Effector memory CD4-positive, alpha-beta T cell (primary cell): ENCODE data around the gene PPT2.
"Not testable (repeated sequence)": the region's sequence is repeated elsewhere in the genome, so short reads cannot be mapped to it uniquely, and the experiment has no call there.

Source experiments
- DNase-seq, 3 donors: peaks; one replicate each; pipeline ENCODE4 v3.0.0-alpha.2; 2020
- H3K27ac ChIP-seq: 2 replicates; pipeline ENCODE4 v1.7.0; 2013; ENCODE audit warnings: mild to moderate bottlenecking, low read length, moderate library complexity; ENCODE audit not compliant: insufficient read depth, poor library complexity, severe bottlenecking
- H3K27me3 ChIP-seq: replicated peaks from 2 replicates; pipeline ENCODE4 v1.7.0; 2013; ENCODE audit warnings: mild to moderate bottlenecking, low read length; ENCODE audit not compliant: insufficient read depth, control insufficient read depth, poor library complexity, severe bottlenecking
- H3K36me3 ChIP-seq: 2 replicates; pipeline ENCODE4 v1.7.0; 2013; ENCODE audit warnings: mild to moderate bottlenecking, low read length, moderate library complexity; ENCODE audit not compliant: control insufficient read depth, insufficient read depth
- H3K4me1 ChIP-seq: 2 replicates; pipeline ENCODE4 v1.7.0; 2013; ENCODE audit warnings: low read length, mild to moderate bottlenecking; ENCODE audit not compliant: control insufficient read depth, insufficient read depth, poor library complexity, severe bottlenecking
- H3K4me3 ChIP-seq: 2 replicates; pipeline ENCODE4 v1.7.0; 2013; ENCODE audit warnings: low read length, low read depth, mild to moderate bottlenecking; ENCODE audit not compliant: insufficient read depth, poor library complexity, severe bottlenecking
- H3K9me3 ChIP-seq: 2 replicates; pipeline ENCODE4 v1.7.0; 2013; ENCODE audit warnings: mild to moderate bottlenecking, low read length, moderate library complexity; ENCODE audit not compliant: control insufficient read depth

PPT2 gene

DNA sequence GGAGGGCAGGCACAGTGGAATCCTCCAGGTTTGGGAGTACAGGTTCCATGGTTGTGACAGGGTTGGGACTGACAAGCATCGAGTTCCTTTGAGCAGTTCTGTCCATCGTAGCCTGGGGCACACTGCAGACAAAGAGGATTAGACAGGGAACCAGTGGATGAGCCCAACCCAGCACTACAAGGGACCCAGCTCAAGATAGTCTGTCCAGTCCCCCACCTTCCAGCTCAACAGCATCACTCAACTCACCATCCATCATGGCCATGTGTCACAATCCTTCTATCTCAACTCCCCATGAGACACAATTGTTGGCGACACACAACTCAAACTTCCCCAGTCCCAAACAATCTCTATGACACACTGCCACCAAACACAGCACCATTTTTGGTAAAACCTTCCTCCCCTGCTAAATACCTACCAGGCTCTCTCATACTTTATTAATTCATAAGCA, 50.4 kb downstream of the PPT2 start:
- no peak overlapping the region for H3K4me3 ChIP-seq
- no peaks in the 10 kb centered on the region for H3K36me3 ChIP-seq
- DNase-seq: no peak
- H3K27ac ChIP-seq: no peak overlapping the region
- no peaks in the 10 kb centered on the region for H3K9me3 ChIP-seq
- H3K27me3 ChIP-seq: no peaks in the 10 kb centered on the region
- H3K4me1 ChIP-seq: no peaks in the 10 kb centered on the region

- H3K4me3 ChIP-seq: no peak overlapping the region
- H3K27ac ChIP-seq: no peak overlapping the region
- no peaks in the 10 kb centered on the region for H3K27me3 ChIP-seq
- no peaks in the 10 kb centered on the region for H3K4me1 ChIP-seq
- no peaks in the 10 kb centered on the region for H3K36me3 ChIP-seq
- DNase-seq: no peak
- no peaks in the 10 kb centered on the region for H3K9me3 ChIP-seq
Measured at GRCh38 chr6:32208996-32209395, 55.1 kb downstream of the PPT2 start.

- Histone ChIP-seq H3K27me3 (no peaks in the 10 kb centered on the region), H3K9me3 (no peaks in the 10 kb centered on the region), H3K4me3 (no peak overlapping the region), H3K27ac (no peak overlapping the region), H3K36me3 (no peaks in the 10 kb centered on the region), H3K4me1 (no peaks in the 10 kb centered on the region)
- no peak for DNase-seq
Measured at GRCh38 chr6:32210191-32210601, 56.3 kb downstream of the PPT2 start.

DNA sequence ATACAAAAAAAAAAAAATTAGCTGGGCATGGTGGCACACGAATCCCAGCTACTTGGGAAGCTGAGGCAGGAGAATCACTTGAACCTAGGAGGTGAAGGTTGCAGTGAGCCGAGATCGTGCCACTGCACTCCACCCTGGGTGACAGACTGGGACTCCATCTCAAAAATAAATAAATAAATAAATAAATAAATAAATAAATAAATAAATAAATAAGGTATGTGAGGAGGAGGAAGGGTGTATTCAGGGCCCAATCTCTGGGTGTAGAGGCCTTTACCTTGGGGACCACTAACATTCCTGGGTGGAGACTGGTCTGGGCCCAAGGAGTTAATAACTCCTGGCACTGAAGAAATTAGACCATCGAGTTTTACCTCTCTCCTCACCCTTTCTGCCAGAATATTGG, 57.5 kb downstream of the PPT2 start:
- H3K4me1 ChIP-seq, H3K4me3 ChIP-seq, H3K9me3 ChIP-seq, H3K27ac ChIP-seq, DNase-seq, H3K36me3 ChIP-seq, H3K27me3 ChIP-seq: not testable (repeated sequence)

GRCh38 chr6:32212076-32212760, 58.3 kb downstream of the PPT2 start:
- DNase-seq: no peak
- H3K4me3 ChIP-seq: no peak overlapping the region
- H3K4me1 ChIP-seq: no peaks in the 10 kb centered on the region
- H3K9me3 ChIP-seq: no peaks in the 10 kb centered on the region
- no peaks in the 10 kb centered on the region for H3K27me3 ChIP-seq
- H3K27ac ChIP-seq: no peak overlapping the region
- H3K36me3 ChIP-seq: no peaks in the 10 kb centered on the region
